SK-N-MC (cell line): Measurements from ENCODE around the gene KCNT1.

ENCODE experiments used
- DNase-seq: peaks from one replicate; pipeline ENCODE4 v3.0.0-alpha.2; 2011; ENCODE audit warnings: low read depth, low spot score
- H3K27ac ChIP-seq: fragments of 200-600 bp; sonication (generic); 2 replicates; pipeline ENCODE4 v1.5.1; 2016; ENCODE audit warnings: mixed run types
- H3K36me3 ChIP-seq: fragments of 200-600 bp; sonication (generic); 2 replicates; pipeline ENCODE4 v1.6.1; 2017; ENCODE audit warnings: antibody characterized with exemption, low read length, mixed read lengths; ENCODE audit not compliant: insufficient read depth
- H3K4me3 ChIP-seq: fragments of 200-600 bp; sonication (generic); 2 replicates; pipeline ENCODE4 v1.5.1; 2016
- H3K9ac ChIP-seq: fragments of 200-600 bp; sonication (generic); 2 replicates; pipeline ENCODE4 v1.8.0; 2017; ENCODE audit warnings: mixed run types, mixed read lengths; ENCODE audit not compliant: insufficient read length
- H3K9me3 ChIP-seq: fragments of 200-600 bp; sonication (generic); 2 replicates; pipeline ENCODE4 v1.6.1; 2017; ENCODE audit warnings: low read depth, mild to moderate bottlenecking, antibody characterized with exemption, low read length, moderate library complexity, mixed read lengths
- EZH2 ChIP-seq: fragments of 200-600 bp; sonication (generic); IDR thresholded peaks from one replicate; pipeline ENCODE4 v1.6.1; 2017; ENCODE audit warnings: antibody characterized with exemption
- FOXP2 ChIP-seq: optimal IDR thresholded peaks from 2 replicates; pipeline ENCODE3; 2011; ENCODE audit warnings: mild to moderate bottlenecking, moderate library complexity; ENCODE audit not compliant: insufficient read depth; ENCODE audit errors: extremely low read length, control extremely low read depth
- POLR2AphosphoS5 ChIP-seq: IDR thresholded peaks from 2 replicates; pipeline ENCODE4 v1.6.1; 2012; ENCODE audit warnings: mild to moderate bottlenecking, low read depth, low read length, borderline replicate concordance

KCNT1 gene

DNA sequence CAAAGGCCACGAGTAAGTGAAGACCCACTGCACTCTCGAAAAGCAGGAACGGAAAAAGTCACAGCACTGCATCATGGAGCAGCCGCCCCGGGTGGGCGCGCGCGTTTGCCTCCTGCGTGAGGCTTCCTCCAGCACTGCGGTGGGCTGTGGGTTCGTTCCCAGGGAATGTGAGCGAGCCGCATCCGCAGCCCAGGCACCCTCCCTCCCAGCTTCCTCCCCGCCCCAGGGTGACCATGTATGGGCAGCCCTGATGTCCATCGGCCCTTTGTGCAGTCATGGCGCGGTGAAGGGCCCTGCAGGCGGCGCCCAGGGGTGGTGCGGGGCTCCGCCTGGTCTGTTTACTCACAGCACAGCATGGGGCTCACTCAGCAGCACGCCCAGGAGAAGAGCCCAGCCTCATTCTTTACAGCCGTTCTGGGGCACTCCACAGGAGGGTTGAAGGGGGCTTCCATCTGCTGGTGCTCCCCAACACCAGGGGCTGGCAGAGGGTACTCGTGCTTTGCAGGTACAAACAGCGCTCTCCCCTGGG is 32.7 kb downstream of the KCNT1 start:
- H3K9me3 ChIP-seq = no peaks in the 10 kb centered on the region
- TF ChIP-seq FOXP2 = no peak
- TF ChIP-seq POLR2AphosphoS5 = no peak
- TF ChIP-seq EZH2 = no peak
- H3K4me3 ChIP-seq = no peak overlapping the region
- no peaks in the 10 kb centered on the region for H3K36me3 ChIP-seq
- H3K27ac ChIP-seq = no peak overlapping the region
- H3K9ac ChIP-seq = no peak overlapping the region
- DNase-seq = no peak

DNA sequence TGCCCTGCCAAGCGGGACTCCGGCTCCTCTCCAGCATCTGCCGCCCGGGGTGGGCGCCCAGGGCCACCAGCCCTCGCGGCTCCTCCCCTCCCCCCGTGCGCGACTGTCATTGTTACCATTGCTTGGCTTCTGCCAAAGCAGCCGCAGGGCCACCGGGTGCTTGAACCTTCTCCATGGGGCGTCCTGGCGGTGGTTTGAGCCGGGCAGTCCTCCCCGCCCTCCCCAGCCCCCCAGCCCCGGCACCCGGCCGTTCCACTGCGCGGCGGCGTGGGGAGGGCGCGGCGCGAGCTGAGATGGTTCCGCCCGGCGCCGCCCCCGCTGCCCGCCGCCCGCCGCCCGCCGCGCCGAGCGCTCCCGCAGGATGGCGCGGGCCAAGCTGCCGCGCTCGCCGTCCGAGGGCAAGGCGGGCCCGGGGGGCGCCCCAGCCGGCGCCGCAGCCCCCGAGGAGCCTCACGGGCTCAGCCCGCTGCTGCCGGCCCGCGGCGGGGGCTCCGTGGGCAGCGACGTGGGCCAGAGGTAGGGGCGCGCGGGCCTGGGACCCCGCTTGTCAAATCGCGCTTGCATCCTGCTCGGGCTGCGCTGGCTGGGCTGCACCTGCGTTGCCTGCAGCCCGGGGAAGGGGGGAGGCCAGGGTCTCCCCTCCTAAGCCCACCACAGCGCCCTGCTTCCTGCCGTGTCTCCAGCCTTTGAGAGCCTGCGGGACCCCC is 34.4 kb downstream of the KCNT1 start:
- no peak for TF ChIP-seq POLR2AphosphoS5
- TF ChIP-seq EZH2 = no peak
- no peak for TF ChIP-seq FOXP2
- no peak overlapping the region for H3K4me3 ChIP-seq
- no peaks in the 10 kb centered on the region for H3K36me3 ChIP-seq
- H3K9me3 ChIP-seq = no peaks in the 10 kb centered on the region
- H3K9ac ChIP-seq = no peak overlapping the region
- no peak overlapping the region for H3K27ac ChIP-seq
- DNase-seq = no peak

DNA sequence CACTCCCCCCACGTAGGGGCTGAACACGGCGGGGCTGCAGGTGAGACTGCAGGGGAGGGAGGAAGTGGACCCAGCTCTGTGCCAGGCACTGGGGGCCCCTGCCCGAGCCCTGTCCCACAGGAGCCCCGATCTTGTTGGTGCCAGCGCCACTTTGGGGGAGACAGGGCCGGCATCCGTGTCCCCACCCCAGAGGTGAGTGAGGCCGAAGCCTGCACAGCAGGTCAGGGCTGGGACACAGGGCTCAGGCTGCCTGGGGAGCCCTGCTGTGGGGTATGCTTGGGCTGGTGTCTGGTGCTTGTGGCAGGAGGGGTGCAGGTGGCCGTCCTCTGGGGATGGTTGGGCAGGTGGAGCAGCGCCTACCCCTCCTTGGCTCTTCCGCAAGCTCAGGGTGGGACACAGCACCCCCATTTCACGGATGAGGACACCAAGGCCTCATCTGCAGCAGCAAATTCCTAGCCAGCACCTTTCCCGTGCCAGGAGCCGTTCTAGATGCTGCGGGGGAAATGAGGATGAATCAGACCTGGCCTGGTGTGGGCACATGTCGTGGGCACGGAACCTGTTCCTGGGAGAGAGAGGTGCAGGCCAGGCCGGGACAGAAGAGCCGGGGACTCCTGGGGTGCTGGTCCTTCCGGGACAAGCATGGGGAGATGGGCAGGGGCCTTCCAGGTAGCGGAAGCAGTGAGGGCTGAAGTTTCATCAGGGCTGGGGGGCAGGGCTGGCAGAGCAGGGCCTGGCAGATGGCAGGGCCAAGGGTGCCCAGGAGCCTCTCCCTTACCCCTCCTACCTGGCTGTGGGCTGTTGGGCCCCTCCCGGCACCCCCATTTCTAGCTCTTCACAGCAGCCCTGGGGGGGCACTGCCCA is 35.2 kb downstream of the KCNT1 start:
- Histone ChIP-seq H3K36me3 (no peaks in the 10 kb centered on the region), H3K9ac (no peak overlapping the region), H3K27ac (no peak overlapping the region), H3K9me3 (no peaks in the 10 kb centered on the region), H3K4me3 (no peak overlapping the region)
- TF ChIP-seq POLR2AphosphoS5 = no peak
- no peak for TF ChIP-seq EZH2
- no peak for TF ChIP-seq FOXP2
- DNase-seq = no peak

DNA sequence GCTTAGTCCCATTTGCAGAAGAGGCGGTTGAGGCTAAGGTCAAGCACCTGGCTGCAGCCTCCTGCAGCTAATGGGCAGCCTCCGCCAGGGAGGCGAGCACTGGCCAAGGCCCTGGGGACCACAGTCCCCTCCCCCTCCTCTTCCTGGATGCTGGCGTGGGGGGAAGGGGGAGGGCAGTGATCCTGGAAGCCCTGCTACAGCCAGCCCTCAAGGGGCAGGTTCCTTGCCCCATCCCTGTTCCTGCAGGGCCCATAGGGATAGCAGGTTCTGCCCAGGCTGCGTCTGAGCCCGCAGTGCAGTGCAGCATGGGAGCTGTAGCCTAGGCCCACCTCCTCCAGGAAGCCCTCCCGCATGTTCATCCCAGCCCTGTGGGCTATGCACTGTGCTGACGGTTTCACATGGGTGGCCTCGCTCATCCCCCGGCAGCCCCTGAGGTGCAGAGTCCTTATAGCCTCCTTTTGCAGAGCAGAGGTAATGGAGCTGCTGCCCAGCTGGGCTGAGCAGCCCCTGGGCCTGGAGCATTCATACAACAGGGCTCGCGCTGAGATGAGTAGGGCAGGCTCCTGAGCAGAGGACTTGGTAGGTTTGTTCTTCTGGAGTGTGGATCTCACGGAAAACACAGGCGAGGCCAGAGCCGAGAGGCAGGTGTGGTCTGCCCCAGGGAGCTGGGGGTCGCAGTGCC is 36.0 kb downstream of the KCNT1 start:
- DNase-seq = no peak
- Histone ChIP-seq H3K9ac (no peak overlapping the region), H3K9me3 (no peaks in the 10 kb centered on the region), H3K36me3 (no peaks in the 10 kb centered on the region), H3K4me3 (no peak overlapping the region), H3K27ac (no peak overlapping the region)
- TF ChIP-seq POLR2AphosphoS5 (no peak), FOXP2 (no peak)

DNA sequence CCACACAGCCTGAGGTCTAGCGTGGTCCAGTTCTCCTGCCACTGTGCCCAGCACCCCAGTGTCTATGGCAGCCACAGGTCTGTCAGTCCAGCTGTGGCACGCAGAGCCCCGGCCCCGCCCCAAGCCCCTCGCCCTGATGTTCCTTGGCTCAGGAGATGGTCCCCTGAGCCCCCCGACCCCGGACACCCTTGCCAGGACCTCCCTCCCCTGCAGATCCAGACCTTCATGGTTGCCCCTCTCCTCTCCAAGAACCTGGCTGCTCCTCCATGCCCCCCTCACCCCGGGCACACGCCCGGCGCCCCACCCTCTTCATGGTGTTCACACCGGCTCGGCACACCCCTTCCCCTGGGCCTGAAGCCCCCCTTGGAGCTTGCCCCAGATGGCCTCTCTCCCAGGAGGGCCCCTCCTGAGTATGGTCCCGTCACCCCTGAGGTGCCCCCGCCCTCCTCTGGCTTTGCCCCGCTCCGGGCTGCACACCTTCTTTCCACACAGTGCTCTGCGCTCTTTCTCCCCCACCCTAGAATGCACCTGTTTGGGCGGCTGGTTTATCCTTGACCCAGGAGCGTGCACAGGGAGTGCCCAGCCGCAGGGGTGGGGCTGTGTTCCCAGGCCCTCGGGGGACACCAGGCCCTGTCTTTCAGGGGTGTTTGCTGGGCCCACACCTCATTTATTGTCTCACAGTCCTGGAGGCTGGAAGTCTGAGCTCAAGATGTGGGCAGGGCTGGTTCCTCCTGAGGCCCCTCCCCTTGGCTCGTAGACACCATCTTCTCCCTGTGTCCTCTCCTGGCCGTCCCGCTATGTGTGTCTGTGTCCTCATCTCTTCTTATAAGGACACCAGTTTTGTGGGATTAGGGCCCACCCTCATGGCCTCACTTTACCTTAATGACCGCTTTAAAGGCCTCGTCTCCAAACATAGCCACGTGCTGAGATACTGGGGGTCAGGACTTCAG is 37.6 kb downstream of the KCNT1 start:
- Histone ChIP-seq H3K9ac (no peak overlapping the region), H3K4me3 (no peak overlapping the region), H3K9me3 (no peaks in the 10 kb centered on the region), H3K27ac (no peak overlapping the region), H3K36me3 (no peaks in the 10 kb centered on the region)
- no peak for DNase-seq
- TF ChIP-seq FOXP2 = no peak
- no peak for TF ChIP-seq EZH2
- no peak for TF ChIP-seq POLR2AphosphoS5

DNA sequence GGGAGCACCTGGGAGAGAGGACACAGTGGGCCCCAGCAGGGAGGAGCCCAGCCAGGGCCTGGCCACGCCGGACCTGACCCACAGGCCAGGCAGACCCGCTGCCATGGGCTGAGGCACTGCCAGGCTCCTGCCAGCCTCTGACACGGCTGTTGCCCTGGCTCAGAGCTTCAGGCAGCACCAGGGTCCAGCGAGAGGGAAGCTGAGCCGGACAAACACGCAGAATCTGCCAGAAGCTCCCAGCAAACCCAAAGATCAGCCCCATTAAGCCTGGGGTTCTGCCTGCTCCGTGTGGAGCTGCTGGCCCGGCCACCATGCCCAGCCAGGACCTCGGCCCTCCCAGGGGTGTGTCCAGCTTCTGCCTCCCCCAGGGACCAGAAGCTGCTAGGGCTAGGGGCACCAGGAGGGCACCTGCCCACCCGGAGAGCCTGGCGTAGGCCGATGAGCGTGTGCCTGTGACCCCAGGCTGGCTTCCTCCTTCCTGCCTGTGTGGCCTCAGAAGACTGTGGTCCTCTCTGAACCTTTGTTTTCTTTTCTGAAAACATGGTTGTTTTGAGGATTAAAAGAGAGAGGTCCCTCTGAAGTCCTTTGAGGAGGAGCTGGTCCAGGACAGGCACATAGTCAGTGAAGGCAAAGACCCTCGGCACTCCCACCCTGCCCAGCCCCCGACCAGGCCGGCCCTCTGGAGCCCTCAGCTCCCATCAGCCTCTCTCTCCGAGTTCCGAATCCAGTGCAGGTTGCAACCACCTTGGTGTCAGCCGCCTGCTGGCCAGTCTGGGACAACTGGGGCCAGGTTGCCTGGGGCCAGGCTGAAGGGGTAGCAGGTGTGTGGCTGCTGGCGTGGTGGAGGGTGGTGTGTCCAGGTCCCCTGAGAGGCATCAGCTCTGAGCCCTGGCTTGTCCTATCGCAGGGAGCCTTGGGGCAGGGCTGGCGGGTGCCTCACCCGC is 39.6 kb downstream of the KCNT1 start:
- no peaks in the 10 kb centered on the region for H3K36me3 ChIP-seq
- H3K4me3 ChIP-seq = no peak overlapping the region
- no peak overlapping the region for H3K27ac ChIP-seq
- no peak for DNase-seq
- no peaks in the 10 kb centered on the region for H3K9me3 ChIP-seq
- TF ChIP-seq FOXP2 (no peak), POLR2AphosphoS5 (no peak), EZH2 (no peak)
- H3K9ac ChIP-seq = no peak overlapping the region

DNA sequence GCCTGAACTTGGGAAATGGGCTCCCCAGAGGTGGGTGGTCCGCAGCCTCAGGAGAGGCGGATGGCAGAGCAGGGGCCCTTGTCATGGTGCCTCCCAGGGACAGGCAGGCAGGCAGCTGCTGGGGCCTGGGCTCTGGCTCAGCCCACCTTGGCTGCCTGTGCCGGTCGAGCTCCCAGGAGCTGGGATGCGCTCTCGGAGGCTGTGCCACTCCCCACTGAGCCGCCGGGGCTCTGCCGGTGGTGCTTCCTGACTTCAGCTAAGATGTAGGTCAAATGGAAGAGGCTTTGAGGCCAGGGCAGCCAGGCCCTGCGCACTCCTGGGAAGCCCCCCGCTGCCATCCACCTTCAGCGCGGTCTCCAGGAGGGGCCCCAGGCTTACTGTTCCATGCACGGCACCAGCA is 41.0 kb downstream of the KCNT1 start:
- Histone ChIP-seq H3K9ac (no peak overlapping the region), H3K36me3 (no peaks in the 10 kb centered on the region), H3K9me3 (no peaks in the 10 kb centered on the region), H3K4me3 (no peak overlapping the region), H3K27ac (no peak overlapping the region)
- TF ChIP-seq POLR2AphosphoS5 (no peak), EZH2 (no peak), FOXP2 (no peak)
- no peak for DNase-seq
